T-helper 2 cell (primary cell): ENCODE results near the gene PQBP1.

ENCODE experiments used
- DNase-seq, 5 experiments: peaks; one replicate each; pipeline versions ENCODE4 v3.0.0 to v3.0.0-alpha.2; 2012 to 2022

PQBP1 gene

DNA sequence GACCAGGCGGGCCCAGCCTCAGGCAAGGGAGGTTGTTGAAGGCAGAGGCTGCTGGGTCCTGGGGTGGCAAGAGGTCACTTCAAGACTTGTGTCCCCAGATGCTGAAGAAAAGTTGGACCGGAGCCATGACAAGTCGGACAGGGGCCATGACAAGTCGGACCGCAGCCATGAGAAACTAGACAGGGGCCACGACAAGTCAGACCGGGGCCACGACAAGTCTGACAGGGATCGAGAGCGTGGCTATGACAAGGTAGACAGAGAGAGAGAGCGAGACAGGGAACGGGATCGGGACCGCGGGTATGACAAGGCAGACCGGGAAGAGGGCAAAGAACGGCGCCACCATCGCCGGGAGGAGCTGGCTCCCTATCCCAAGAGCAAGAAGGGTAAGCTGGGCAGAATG, 4.4 kb downstream of the PQBP1 start:
- no peak for DNase-seq

DNA sequence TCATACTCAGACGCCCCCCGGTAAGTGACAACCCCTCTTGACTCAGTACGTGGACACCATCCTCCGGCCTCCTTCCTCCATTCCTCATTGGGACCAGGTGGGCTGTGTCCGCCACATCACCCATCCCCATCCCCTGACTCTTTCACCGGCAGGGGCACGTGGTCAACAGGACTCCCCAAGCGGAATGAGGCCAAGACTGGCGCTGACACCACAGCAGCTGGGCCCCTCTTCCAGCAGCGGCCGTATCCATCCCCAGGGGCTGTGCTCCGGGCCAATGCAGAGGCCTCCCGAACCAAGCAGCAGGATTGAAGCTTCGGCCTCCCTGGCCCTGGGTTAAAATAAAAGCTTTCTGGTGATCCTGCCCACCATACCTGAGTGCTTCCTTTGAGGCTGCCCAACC, 5.0 kb downstream of the PQBP1 start:
- DNase-seq: no peak

DNA sequence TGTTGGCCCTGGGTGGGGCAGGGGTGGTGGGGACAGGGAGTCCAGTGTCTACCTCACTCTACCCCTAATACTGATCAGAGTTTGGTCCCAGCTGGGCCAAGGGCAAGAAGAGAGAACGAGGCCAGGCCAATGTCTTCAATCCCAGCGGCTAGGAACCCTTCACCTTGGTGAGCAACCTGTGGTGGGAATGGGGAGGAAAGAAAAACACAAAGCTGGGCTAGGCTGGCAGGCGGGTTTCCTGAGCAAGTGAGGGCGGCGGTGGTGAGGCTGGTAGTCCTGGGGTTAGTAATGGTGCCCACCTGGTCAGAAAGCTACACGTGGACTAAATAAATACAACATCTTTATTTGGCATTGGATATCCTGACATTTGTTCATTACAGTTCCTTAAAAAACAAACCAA, 5.6 kb downstream of the PQBP1 start:
- DNase-seq: no peak

DNA sequence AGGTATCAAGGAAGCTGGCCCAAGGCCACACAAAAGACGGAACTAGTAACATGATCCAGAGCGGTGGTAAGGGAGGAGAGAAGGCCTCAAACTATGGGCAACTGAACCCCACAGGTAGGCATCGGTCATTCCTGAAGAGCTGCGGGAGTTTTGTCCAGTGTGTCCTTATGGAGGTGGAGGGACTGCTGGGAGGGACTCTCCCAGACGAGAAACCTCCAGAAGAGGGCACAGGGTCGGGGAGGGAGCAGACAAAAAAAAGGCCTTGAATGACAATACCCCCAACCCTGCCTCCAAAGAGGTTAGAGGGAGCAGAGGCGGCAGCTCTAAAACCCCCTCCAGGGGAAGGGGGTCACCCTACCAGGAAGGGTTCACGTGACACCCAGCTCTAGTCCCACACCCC, 6.5 kb downstream of the PQBP1 start:
- DNase-seq: no peak

- DNase-seq: no peak
These were observed 6.9 kb downstream of the PQBP1 start for GRCh38 chrX:48904626-48905025.

DNA sequence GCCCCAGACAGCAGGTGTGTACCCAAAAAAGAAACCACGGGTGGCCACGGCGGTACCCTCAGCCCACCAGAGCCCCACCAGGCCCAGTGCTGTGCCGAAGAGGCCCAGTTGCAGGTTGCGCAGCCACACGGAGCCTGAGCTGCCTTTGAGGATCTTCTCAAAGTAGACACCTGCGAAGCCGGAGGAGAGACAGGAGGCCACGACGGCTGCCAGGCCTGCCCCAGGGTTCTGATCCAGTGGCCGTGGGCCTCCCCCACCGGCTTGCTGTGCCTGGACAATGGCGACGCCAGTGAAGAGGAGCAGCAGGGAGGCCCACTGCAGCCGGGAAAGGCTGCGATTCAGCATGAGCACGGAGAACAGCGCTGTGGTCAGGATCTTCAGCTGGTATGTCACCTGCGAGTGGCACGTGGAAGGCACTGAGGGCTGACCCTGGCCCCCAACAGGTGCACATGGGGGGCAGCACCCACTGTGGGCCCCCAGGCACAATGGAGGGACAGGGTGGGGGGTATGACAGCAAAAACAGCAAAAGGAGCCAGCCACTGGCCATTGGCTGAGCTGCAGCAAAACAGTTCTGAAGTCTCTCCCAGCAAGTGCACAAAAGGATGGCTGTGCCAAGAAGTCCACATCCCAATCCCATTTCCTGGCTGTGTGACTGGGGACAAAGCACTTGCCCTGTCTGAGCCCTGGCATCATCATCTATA, 7.5 kb downstream of the PQBP1 start:
- no peak for DNase-seq

DNA sequence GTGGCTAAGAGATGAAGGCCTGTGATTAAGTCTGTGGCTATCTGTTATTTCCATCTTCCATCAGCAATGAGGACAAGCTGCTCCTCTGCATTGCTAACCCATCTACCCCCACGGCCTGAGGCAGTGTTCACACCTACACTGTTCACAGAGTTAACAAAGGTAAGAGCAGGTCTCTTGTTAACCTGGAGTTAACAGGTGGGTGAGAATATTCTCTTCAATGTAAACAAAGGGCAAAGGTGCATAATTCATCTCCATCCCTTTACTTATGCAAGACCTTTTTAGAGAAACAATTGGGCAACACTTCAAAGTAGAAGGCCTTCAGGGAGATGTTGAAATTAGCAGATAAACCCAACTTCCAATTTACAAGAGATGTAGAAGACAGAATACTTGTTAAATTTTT, 10.9 kb downstream of the PQBP1 start:
- DNase-seq: no peak

DNA sequence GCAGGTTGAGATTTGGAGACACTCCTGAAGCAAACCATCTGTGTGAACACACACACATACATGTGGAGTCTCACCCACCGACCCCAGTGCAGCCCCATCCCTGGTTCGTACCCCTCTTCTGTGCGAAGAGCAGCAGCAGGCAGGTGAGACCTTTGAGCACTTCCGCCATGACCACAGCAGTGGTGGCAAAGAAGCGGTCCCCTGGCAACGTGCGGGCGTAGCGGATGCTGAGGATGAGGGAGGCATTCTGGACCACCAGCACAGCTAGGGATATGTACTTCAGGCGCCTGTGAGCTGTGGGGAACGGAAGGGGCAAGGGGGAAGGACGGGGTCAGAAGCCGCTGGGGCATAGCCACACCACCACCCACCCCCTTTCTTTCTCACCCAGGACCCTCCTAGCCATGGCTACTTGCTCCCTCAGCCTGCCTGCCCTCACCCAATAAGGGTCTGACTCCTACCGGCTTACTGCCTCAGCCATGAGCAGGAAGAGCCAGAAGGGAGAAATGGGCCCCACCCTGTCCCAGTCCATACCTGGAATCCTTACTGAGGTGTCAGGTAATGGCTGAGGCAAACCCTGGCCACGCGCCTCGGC, 12.1 kb downstream of the PQBP1 start:
- no peak for DNase-seq

- no peak for DNase-seq
These were observed 13.2 kb downstream of the PQBP1 start for GRCh38 chrX:48910926-48911411.

GRCh38 chrX:48911412-48912182, 13.9 kb downstream of the PQBP1 start, which contains the start of gene SLC35A2:
TSS of gene SLC35A2 (minus strand) at chrX:48911646. CDS start at chrX:48911636, 10 bp downstream.
- peak; percentile 59 to 90 (median 83) for DNase-seq

- no peak for DNase-seq
These were observed 16.1 kb downstream of the PQBP1 start for GRCh38 chrX:48913605-48914366.

- no peak for DNase-seq
These were observed 17.1 kb downstream of the PQBP1 start for GRCh38 chrX:48914593-48915493.

DNA sequence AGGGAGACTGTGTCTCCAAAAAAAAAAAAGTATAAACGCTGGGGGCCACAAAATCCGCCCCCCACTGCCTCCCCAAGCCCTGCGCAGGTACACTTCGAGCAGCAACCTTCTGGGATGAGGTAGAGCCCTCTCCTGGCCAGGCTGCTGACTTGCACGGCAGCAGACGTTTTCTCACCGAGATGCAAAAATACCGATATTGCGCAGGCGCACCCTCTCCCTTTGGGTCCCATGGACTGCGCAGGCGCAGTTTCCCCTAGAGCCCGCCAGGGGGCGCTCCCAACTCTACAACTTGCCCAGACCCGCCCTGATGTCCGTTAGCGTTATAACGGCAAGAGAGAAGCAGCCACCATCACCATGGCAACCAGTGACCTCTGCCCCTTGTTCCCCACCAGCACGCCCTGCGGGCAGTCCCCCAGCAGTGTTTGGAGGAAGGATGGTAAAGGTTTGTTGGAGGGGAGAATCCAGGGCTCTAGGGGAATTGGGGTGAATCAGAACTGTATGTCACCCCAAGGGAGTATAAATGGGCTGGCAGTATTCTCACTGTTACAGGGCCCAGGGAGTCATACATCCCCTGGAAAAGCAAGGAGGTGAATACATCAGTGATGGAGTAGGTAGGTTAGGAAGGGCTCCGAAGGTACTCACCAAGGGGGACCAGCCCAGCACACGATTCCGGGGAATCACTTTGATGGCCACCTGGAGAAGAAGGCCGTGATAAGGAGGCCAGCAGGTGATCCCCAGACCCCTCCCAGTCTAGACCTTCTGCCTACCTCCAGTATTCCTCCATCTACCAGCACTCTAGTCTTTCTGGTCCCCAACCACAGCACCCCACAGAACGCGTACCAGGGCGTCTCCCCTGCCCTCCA, 19.6 kb downstream of the PQBP1 start:
- peak; percentile 52 to 91 (median 81) for DNase-seq

DNA sequence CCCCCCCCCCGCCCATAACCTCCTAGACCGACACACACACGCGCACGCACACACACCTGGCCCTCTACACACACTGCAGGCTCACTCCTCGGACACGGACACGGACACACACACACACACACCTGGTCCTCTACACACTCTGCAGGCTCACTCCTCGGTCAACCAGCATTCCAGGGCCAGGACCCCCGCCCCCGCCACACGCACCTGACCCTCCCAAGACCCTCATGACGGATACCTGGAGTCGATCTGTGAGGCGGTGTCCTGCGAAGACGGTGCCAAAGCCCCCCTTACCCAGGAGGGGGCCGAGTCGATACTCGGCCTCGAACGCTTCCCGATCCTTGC, 20.5 kb downstream of the PQBP1 start:
- DNase-seq: peak in 1 of 5 experiments; percentile 30

- DNase-seq: peak; percentile 71 to 98 (median 88)
These were observed 21.1 kb downstream of the PQBP1 start, which contains the start of gene PIM2 for GRCh38 chrX:48918643-48919340. TSS of gene PIM2 (minus strand) at chrX:48919024. CDS start at chrX:48918834, 190 bp downstream.

GRCh38 chrX:48919360-48919841, 21.7 kb downstream of the PQBP1 start:
- DNase-seq: peak in 2 of 5 experiments; percentile 26 to 68

GRCh38 chrX:48919947-48920717, 22.4 kb downstream of the PQBP1 start:
- peak in 2 of 5 experiments; percentile 47 to 88 for DNase-seq

DNA sequence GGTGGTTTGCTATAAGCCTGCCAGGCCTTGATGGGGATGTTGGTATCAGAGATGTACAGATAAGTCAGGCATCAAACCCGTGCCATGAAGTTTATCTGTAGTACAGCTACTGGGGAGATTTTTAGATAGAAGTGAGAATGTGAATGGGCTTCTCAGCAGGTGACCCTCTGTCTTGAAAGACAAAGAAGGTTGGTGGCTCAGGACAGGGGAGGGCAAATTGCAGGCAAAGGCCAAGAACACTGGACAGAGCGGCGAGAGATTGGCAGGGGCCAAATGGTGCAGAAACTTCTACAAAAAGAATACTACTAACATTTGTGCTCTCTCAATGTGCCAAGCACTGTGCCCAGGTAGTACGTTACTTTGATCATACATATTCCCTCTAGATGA, 23.0 kb downstream of the PQBP1 start:
- DNase-seq: no peak

- no peak for DNase-seq
These were observed 26.0 kb downstream of the PQBP1 start for GRCh38 chrX:48923771-48924170.
